GM21529 (cell line): ENCODE results near the gene SERBP1.
"Not testable (repeated sequence)": the region's sequence is repeated elsewhere in the genome, so short reads cannot be mapped to it uniquely, and the experiment has no call there.

ENCODE experiments used
- ATAC-seq: cut with Tn5 transposase; IDR thresholded peaks from one replicate; pipeline ENCODE4 v1.9.1; 2021; ENCODE audit not compliant: unreplicated experiment

The SERBP1 gene

DNA sequence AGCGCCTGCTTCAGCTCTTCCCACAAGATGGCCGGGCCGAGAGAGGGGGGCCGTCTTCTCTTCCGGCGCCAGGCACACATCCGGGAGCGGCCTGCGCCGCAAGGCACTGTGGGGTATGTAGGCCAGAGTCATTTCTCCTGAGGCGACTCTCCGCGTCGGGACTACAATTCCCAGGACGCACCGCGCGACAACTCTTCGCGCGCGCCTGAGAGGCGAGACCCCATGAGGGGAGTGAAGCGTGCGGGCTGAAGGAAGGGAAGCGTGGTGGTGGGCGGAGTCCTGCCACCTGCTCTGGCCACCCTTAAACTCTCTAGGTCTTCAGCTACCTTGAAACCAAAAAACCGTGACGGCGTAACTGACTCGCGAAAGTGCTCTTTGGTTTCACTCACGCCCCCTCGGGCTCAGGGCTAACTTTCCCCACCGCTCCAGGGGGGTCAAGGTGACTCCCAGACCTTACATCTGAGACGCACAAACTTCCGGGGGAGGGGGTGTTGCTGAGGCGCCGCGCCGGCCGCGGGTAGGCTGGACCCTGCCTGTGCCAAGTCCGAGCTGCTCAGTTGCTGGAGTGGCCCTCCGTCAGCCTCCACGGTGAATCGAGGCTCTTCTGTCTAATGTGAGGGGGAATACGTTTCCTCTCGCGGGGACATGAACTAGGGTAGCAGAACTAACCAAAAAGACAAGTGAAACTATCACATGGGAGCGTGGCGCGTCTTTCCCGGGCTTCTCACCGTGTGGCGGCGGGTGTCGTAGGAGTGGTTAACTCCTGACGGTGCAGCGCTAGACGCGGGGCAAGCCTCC is at the start of gene SERBP1:
Gene SERBP1 (minus strand): TSS at position 45 of the 798 bp plus-strand sequence. CDS start 102 bp downstream, outside the sequence.
- peak; percentile 83 for ATAC-seq

GRCh38 chr1:67479146-67479891 is 49.1 kb upstream of the SERBP1 start:
- ATAC-seq: no peak

DNA sequence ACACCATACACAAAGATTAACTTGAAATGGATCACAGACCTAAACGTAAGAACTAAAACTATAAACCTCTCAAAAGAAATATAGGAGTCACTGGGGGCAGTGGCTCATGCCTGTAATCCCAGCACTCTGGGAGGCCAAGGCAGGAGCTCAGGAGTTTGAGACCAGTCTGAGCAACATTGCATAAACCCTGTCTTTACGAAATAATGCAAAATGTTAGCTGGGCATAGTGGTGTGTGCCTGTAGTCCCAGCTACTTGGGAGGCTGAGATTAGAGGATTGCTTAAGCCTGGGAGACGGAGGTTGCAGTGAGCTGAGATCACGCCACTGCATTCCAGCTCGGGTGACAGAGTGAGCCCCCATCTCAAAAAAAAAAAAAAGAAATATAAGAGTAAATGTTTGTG is 46.7 kb upstream of the SERBP1 start:
- no peak for ATAC-seq

GRCh38 chr1:67476006-67476482 is 45.8 kb upstream of the SERBP1 start:
- ATAC-seq: no peak

- no peak for ATAC-seq
Observed at GRCh38 chr1:67472056-67472455, 41.9 kb upstream of the SERBP1 start.

DNA sequence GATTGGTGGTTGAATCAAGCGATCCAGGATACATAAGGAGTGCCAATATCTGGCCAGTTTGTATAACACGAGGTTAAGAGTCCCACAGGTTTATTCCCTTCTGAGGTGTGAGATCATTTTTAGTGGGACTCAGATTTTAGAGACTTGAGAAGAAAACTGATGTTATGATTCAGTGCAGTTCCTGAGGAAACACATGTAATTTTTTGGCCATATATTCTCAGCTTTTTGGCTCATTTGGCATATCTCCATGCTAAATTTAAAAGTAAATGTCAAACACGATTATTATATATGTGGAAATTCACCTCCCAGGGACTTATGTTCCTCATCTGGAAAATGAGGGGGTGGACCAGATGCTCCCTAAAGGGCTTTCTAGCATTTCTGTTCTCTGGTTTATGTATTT is 39.2 kb upstream of the SERBP1 start:
- ATAC-seq: no peak

DNA sequence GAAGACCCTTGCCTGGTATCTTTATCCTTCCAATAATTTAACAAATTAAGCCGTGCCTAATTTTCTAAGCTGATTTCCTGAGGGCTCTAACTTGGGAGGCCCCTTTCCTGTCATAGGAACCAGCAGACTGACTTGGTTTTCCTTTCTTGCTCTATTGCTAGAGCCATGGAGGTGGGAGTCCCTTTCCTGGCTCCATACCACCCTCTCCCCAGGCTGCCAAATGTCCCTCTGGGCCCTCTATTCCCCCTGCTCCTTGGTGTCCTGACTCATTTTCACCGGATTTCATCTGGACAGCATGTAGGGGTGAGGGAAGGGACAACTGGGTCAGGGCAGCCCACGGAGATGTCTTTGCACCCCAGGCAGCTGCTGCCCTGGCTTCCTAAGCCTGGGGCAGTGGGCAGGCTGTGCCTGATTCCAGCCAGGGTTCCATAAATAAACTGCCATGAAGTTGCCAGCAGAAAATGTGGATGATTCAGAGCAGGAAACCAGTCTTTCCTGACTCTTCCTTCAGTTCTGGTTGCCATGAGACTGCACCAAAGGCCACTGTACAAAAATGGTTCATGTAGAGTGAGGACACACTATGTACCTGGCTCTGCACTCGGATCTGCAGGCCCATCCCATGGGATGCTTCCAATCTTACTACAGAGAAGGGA is 38.0 kb upstream of the SERBP1 start:
- ATAC-seq: no peak

GRCh38 chr1:67465375-67465774 is 35.2 kb upstream of the SERBP1 start:
- ATAC-seq: no peak

DNA sequence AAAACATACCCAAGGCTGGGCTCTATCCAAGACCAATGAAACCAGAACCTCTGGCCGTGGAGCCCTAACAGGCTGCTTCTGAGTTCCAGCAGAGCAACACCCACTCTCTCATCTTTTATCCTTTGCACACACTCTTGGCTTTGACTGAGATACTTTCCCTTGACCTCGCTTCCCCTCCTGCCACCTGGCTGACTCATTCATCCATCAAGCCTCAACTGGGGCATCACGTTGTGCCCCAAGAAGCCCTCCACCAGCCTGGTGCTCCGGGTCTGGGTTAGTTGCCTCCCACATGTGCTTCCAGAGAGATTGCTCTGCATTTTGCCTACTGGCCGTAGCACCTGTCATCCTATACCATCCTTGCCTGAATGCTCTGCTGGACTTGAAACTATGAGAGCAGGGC is 34.5 kb upstream of the SERBP1 start:
- ATAC-seq: no peak

DNA sequence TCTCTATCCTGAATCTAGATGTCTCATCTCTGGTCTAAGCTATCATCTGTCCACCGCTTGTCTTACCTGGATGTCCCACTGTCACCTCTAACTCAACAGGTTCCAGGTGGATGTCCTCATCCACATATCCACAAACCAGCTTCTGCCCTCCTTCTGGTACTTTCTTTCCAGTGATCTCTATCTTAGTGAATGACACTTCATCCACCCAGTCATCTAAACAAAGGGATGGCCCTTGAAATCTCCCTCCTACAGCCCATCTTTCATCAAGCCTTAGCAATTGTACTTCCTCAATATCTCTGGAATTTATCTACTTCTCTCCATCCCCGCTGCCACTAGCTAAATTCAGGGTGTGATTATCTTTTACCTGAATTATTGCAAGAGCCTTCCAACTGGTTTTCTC is 33.9 kb upstream of the SERBP1 start:
- no peak for ATAC-seq

DNA sequence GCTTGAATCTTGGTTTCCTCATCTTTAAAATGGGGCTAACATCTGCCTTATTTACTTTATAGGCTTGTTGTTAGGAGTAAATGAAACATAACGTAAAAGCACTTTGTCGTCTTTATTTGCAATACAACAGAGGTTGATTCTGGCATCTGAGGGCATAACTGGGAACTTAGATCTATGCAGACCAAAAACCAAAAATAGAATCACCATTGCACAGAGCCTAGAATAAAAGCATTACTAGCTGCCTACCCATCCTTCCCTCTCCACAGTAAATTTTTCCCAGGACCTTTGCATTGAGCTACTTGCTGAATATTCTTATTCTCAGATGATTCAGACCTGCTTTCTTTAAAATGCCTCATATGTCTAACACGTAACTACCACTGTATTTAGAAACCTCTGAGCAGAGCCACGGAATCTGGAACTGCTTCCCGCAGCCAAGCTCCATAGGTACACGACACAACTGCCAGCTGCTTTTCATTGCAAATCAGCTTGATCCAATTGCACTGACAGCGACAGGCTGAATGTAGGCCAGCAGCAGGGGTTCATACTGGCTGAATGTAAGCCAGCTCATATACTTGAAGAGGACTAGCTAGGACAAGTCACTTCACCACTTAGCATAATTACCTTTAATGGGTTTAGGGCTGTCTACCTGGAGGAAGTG is 33.2 kb upstream of the SERBP1 start:
- ATAC-seq: no peak

DNA sequence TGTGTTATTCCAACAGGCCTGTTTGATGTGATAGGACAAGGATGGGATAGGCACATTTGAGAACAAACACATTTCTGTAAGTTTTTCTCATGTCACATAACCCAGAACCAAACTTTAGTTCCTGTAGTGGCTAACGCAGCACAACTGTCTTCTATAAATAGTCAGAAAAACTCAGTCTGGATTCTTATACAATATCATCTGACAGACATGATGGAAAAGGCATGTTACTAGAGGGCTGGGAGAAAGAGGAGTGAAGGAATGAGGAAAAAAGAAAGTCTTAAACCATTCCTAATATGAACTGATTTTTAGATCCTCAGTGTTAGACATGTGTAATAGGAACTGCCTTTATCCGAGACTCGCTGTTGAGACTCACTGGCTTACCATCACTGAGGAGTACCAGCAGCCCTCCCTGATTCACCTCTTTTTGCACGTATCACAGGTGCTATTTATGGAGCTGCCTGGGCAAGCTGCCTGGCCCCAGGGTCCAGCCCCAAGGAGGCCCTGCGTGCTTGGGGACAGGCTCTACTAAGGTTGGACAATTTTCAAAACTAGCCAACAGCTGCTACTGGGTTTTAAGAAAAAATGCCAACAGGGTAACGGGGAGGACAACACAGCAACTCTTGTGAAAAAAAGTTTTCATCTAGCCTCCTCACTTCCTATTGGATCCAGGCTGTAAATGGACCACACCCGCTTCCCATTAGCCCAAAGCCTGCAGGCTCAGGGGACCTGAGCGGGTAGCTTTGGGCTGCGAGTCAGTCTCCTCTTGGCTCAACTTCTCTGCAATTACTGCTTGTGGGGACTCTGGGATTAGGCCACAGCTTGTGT is 30.7 kb upstream of the SERBP1 start:
- ATAC-seq: no peak

DNA sequence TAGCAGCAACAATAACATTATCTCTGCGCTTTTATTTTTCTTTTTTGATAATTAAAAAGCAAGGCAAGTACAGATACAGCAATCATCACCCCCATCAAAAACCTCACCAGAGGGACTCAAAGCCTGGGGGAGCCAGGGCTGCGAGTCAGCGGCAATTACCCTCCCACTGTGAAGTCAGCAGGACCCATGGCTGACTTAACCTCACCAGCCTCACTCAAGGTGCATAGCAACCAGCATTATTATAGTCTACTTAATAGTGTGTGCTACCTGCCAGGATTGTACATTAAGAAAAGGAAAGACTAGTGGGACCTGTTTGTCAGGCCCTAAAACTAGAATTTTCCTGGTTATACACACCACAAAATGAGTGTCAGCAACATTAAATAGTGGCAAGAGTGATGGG is 28.9 kb upstream of the SERBP1 start:
- no peak for ATAC-seq

GRCh38 chr1:67458663-67459062 is 28.5 kb upstream of the SERBP1 start:
- no peak for ATAC-seq

DNA sequence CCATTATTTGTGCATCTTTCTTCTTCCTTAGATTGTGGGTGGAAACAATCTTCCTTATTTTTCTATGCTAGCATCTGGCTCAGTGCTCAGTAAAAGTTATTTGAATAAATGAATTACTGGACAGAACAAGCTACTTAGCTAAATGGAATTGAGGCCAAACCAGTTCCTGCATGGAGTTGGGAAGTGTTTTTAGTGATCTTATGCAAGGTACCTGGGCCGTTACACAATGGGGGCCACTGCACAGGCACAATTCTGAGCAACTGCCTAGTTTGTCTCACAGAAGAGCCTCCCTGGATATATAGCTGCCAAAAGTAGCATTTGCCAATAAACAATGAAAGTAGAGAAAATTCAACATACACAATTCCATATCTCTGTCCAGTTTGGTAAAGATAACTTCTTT is 27.0 kb upstream of the SERBP1 start:
- ATAC-seq: no peak

DNA sequence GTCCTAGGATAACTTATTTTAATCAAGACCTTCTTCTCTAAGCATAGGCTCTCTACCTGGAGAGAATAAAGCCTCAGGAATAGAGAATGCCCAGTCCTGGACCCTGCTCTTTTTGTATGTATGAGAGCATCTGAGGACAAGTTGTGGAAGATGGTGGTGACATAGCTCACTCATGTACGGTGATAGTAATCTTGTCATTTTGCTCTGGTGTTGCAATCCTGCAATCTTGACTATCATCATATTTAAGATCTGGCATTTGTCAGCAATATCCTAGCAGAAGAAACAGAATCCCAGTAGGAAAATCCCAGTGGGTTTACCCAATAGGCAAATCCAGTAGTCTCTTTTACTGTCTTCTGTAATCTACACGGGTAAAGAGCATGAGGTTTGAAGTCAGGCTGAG is 21.6 kb upstream of the SERBP1 start:
- no peak for ATAC-seq

GRCh38 chr1:67451356-67451755 is 21.2 kb upstream of the SERBP1 start:
- ATAC-seq: no peak

- ATAC-seq: no peak
Observed at GRCh38 chr1:67446893-67447292, 16.7 kb upstream of the SERBP1 start.

GRCh38 chr1:67446014-67446413 is 15.8 kb upstream of the SERBP1 start:
- ATAC-seq: not testable (repeated sequence)

GRCh38 chr1:67441739-67442281 is 11.6 kb upstream of the SERBP1 start:
- ATAC-seq: no peak
